Tibial nerve (tissue), 4 donors: ENCODE data around the gene DMRTA2. TPM values are rescaled to one million over a fixed set of nuclear protein-coding genes. Genes with fewer than 3 reads are reported as not detected.

ENCODE experiments used
- DNase-seq, 2 donors: peaks; one replicate each; pipeline ENCODE4 v3.0.0-alpha.2; 2019; ENCODE audit warnings: low spot score in 2 of 2
- H3K27ac ChIP-seq, 4 donors: fragments of 200-600 bp; sonication (generic) in 3 of 4; one replicate each; pipeline ENCODE4 v1.5.1; 2017 to 2019; ENCODE audit warnings: mild to moderate bottlenecking in 1 of 4
- H3K27me3 ChIP-seq, 2 donors: fragments of 200-600 bp; sonication (generic) in 1 of 2; one replicate each; pipeline versions ENCODE4 v1.5.1 to v1.6.0; 2017 to 2019
- H3K36me3 ChIP-seq, 3 donors: fragments of 200-600 bp; sonication (generic); one replicate each; pipeline ENCODE4 v1.5.1; 2018 to 2019
- H3K4me1 ChIP-seq, 4 donors: fragments of 200-600 bp; sonication (generic) in 3 of 4; one replicate each; pipeline ENCODE4 v1.5.1; 2017 to 2019
- H3K4me3 ChIP-seq, 4 donors: fragments of 200-600 bp; sonication (generic) in 3 of 4; one replicate each; pipeline ENCODE4 v1.5.1; 2017 to 2019; ENCODE audit warnings: mild to moderate bottlenecking in 1 of 4, moderate library complexity in 1 of 4
- H3K9me3 ChIP-seq, 4 donors: fragments of 200-600 bp; sonication (generic) in 3 of 4; one replicate each; pipeline ENCODE4 v1.5.1; 2017 to 2019
- CTCF ChIP-seq, 5 experiments: fragments of 200-600 bp in 3 of 5; fragments of 450-650 bp in 2 of 5; sonication (generic) in 3 of 5; IDR thresholded peaks; one replicate each; pipeline ENCODE4 v1.5.1; 2016 to 2019; ENCODE audit warnings: antibody characterized with exemption in 5 of 5, mild to moderate bottlenecking in 3 of 5, moderate library complexity in 2 of 5
- EP300 ChIP-seq, 2 donors: sonication (generic); formaldehyde crosslinking; IDR thresholded peaks; one replicate each; pipeline ENCODE4 v1.6.1; 2017; ENCODE audit warnings: antibody characterized with exemption in 2 of 2, mild to moderate bottlenecking in 1 of 2
- POLR2A ChIP-seq, 2 donors: fragments of 450-650 bp; IDR thresholded peaks; one replicate each; pipeline ENCODE4 v1.6.1; 2017; ENCODE audit warnings: antibody characterized with exemption in 2 of 2, mild to moderate bottlenecking in 2 of 2, moderate library complexity in 2 of 2
- WGBS, 2 donors: methylation state at CpG; one replicate each; pipeline ENCODE4 v1.1.5; 2018; 5-methylcytosine and 5-hydroxymethylcytosine counted together
- total RNA-seq, 4 donors: library from RNA; depleted of rRNA; stranded (reverse); fragments of >200 nt; gene quantifications; one replicate each; pipeline ENCODE4 v1.1.0, GENCODE V29; 2016

The DMRTA2 gene
- total RNA-seq, 4 donors from 2014 or later: not detected

GRCh38 chr1:50454911-50455310 is 31.7 kb upstream of the DMRTA2 start:
- 89 to 94% methylated on average over 1 of the region's 1 CpG for WGBS, 2 donors
- Histone ChIP-seq H3K4me1 (no peaks in the 10 kb centered on the region), H3K36me3 (peaks cover 0 to 29% (median 0%) of the 10 kb centered on the region in 3 donors), H3K4me3 (no peak overlapping the region), H3K9me3 (no peaks in the 10 kb centered on the region), H3K27ac (no peak overlapping the region), H3K27me3 (no peaks in the 10 kb centered on the region)
- no peak for DNase-seq
- TF ChIP-seq CTCF (IDR thresholded peaks at IDR 0.05): no peak
- TF ChIP-seq EP300 (IDR thresholded peaks at IDR 0.05): no peak
- no peak for TF ChIP-seq POLR2A (IDR thresholded peaks at IDR 0.05)

- TF ChIP-seq POLR2A (IDR thresholded peaks at IDR 0.05) (no peak), EP300 (IDR thresholded peaks at IDR 0.05) (no peak), CTCF (IDR thresholded peaks at IDR 0.05) (no peak)
- H3K4me1 ChIP-seq: no peaks in the 10 kb centered on the region
- no peaks in the 10 kb centered on the region for H3K27me3 ChIP-seq
- DNase-seq: no peak
- H3K27ac ChIP-seq: no peak overlapping the region
- H3K4me3 ChIP-seq: no peak overlapping the region
- peaks cover 0 to 29% (median 0%) of the 10 kb centered on the region in 3 donors for H3K36me3 ChIP-seq
- no peaks in the 10 kb centered on the region for H3K9me3 ChIP-seq
- 76 to 80% methylated on average over 7 of the region's 7 CpGs for WGBS, 2 donors
These were observed 30.0 kb upstream of the DMRTA2 start for GRCh38 chr1:50453266-50453665.

GRCh38 chr1:50452700-50453099 is 29.5 kb upstream of the DMRTA2 start:
- H3K4me1 ChIP-seq: no peaks in the 10 kb centered on the region
- TF ChIP-seq CTCF (IDR thresholded peaks at IDR 0.05): no peak
- TF ChIP-seq POLR2A (IDR thresholded peaks at IDR 0.05): no peak
- TF ChIP-seq EP300 (IDR thresholded peaks at IDR 0.05): no peak
- H3K36me3 ChIP-seq: peaks cover 0 to 29% (median 0%) of the 10 kb centered on the region in 3 donors
- no peaks in the 10 kb centered on the region for H3K27me3 ChIP-seq
- DNase-seq: no peak
- H3K9me3 ChIP-seq: no peaks in the 10 kb centered on the region
- 81 to 84% methylated on average over 1 of the region's 1 CpG for WGBS, 2 donors
- no peak overlapping the region for H3K27ac ChIP-seq
- no peak overlapping the region for H3K4me3 ChIP-seq

GRCh38 chr1:50450861-50451653 is 27.8 kb upstream of the DMRTA2 start:
- Histone ChIP-seq H3K4me3 (no peak overlapping the region), H3K9me3 (no peaks in the 10 kb centered on the region), H3K4me1 (no peaks in the 10 kb centered on the region), H3K36me3 (peaks cover 0 to 27% (median 0%) of the 10 kb centered on the region in 3 donors), H3K27ac (no peak overlapping the region), H3K27me3 (no peaks in the 10 kb centered on the region)
- no peak for DNase-seq
- 80 to 81% methylated on average over 4 of the region's 4 CpGs for WGBS, 2 donors
- TF ChIP-seq POLR2A (IDR thresholded peaks at IDR 0.05) (no peak), CTCF (IDR thresholded peaks at IDR 0.05) (no peak), EP300 (IDR thresholded peaks at IDR 0.05) (no peak)

GRCh38 chr1:50447961-50448360 is 24.7 kb upstream of the DMRTA2 start:
- no peak for DNase-seq
- H3K27ac ChIP-seq: no peak overlapping the region
- TF ChIP-seq EP300 (IDR thresholded peaks at IDR 0.05) (no peak), POLR2A (IDR thresholded peaks at IDR 0.05) (no peak), CTCF (IDR thresholded peaks at IDR 0.05) (no peak)
- H3K4me3 ChIP-seq: no peak overlapping the region
- H3K27me3 ChIP-seq: no peaks in the 10 kb centered on the region
- H3K36me3 ChIP-seq: peaks cover 0 to 14% (median 0%) of the 10 kb centered on the region in 3 donors
- H3K4me1 ChIP-seq: no peaks in the 10 kb centered on the region
- H3K9me3 ChIP-seq: no peaks in the 10 kb centered on the region
- 84 to 97% methylated on average over 1 of the region's 1 CpG for WGBS, 2 donors
